Stimulated activated CD4-positive, alpha-beta T cell treated with anti-CD3 and anti-CD28 coated beads, TNF-alpha, amount 100 ng/mL, for 24 hours (primary cell): ENCODE measurements around the gene KCNIP4.

Experiments
- DNase-seq, 3 experiments: peaks; one replicate each; pipeline ENCODE4 v3.0.0-alpha.2; 2020; ENCODE audit warnings: low read depth in 3 of 3

The KCNIP4 gene

DNA sequence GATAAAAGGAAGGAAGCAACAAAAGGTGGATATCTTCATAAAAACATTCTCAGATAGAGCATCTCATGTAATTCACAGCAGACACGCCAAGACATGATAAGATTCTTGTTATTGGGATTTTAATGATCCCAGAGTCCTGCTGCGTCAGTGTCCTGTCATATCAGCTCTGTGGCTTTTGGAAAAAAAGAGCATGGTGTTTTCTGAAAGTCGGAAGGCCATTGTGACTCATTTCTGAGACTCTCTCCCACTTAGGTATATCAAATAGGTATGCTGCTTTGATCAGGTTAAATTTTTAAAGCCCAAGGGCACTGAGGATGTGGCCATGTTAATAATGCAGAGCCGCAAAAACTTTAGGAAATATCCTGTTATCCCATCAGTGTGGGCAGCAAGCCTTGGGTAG is 481.0 kb downstream of the KCNIP4 start:
- no peak for DNase-seq

DNA sequence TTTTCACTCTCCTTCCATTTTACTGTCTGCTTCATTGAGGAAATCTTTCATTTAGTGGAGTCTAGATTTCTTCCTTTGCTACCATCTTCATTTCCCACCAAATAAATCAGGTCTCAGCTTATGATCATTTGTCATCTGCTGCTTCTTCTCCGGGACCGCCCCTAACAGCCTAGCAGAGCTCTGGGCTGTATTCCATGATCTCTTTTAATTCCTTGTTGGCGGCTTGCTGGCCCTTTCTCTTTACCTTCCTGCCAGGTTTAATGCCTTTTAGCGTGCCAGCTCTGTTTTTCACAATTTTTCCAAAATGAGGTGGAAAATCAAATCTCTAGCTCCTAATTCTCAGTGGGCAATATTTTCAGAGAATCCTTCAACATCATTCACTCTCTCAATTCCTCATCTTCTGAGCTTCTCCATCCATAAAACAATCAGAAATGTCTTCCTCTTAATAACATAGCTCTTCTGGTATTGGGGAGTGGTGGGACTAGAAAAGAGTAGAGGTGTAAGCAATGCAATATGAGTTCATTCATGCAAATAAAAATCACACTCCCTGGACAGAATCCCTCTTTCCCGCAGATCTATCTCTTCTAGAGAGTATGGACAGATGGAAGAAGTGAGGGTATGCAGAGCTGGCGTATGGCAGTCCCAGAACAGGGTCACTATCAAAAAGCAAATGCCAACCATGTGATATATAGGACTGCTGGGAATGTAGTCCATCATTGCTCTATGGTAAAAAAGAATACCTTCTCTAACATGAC is 491.3 kb downstream of the KCNIP4 start:
- no peak for DNase-seq

DNA sequence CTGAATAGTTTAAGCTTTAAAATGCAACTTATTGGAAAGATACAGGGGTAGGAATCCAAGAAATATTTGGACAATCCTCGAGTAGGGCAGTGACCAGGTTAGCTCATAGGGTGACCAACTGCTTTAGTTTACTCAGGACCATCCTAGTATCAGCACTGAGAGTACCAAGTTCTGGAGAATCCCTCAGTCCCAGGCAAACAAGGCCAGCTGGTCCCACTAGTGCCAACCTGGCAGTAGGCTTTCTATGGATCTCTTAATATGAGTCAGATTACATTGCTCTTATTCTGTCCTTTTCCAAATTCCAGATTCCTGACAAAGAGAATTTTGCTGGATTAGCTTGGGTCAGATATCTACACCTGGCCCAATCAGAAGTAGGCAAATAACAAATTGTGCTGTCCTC is 493.7 kb downstream of the KCNIP4 start:
- no peak for DNase-seq

DNA sequence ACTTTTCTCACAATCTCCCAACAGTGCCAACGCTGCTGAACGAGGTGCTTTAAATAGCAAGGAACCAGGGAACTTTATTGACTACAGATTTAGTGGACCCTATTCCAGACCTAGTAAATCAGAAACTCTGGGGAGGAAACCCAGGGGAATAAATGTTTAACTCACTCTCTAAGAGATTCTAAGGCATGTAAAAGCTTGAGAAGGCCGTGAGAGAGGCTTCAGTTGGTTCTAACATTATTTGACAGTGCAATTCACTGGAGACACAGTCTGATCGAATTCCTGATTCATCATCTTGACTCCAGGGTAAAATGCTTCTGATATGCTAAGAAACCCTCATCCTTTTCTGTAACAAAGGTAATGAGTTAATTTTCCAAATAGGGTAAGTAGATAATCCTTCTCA is 494.4 kb downstream of the KCNIP4 start:
- DNase-seq = no peak

DNA sequence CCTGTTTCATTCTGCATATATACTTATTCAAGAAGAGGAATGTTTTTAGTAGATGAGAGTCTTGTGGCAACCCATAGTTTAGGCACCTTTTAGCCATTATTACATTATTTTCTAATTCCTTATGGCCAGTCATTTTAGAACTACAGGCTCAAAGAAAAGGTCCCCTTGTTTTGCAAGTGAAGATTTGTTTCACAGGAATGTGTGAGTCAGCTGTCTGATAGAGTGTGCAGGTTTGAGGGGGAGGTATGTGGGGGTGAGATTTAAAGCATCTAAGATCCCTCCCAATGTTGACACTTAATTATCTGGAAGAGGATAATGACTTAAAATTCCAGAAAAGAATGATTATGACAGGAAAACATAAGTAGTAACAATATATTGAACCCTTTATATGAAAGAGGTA is 495.6 kb downstream of the KCNIP4 start:
- DNase-seq = no peak

DNA sequence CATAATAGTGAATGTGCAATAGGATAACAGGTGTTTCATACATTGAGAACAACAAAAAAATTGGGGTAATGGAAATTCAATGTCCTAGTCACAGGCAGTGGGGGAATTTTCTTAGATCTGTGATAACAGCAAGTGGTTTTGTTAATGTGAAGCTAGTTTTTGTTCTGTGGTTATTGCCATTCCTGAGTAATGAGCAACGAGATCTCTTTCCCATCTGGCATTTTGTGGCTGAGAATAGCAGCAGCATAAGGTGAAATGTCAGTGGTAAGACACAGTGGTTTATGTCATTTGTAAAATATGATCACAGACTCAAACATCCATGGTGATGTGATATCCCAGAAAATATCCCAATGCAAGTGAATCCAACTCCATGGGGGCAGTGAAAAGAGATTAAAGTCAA is 497.5 kb downstream of the KCNIP4 start:
- DNase-seq = no peak

DNA sequence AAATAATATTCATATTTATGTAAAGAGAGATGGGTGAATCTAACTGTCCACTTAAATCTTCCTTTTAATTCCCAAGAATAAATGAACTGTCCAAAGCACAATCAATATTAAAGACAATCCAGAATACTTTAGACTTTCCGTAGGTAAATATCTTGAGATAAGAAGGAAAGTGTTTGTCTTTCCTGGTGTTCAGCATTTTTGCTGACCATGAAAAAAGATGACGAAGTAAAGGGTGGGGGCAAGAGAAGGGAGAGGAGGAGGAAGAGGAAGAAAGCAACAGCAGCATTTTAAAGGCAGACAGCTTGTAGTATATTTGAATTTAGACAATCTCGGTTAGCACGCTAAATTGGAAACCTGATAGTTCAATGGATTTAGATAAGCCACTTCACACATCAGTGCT is 498.2 kb downstream of the KCNIP4 start:
- no peak for DNase-seq

DNA sequence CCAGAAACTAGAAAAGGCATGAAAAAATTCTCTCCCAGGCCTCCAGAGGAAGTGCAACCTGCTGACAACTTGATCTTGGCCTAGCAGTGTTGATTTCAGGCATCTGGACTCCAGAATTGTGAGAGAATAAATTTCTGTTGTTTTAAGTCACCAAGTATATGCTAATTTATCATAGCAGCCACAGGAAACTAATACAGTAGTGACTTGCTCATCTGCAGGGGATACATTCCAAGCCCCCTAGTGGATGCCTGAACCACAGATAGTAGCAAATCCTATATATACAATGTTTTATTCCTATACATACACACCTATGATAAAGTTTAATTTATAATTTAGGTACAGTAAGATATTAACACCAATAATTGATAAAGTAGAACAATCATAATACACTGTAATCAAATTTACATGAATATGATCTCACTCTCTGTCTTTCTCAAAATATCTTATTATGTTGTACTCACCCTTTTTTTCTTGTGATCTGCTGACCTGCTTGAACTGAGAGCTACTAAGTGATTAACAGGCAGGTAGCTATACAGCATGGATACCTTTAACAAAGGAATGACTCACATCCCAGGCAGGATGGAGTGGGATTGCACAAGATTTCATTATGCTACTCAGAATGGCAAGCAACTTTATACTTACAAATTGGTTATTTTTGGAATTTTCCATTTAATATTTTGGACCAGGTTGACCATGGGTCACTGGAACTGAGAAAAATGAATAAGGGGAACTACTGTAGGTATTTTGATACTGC is 501.1 kb downstream of the KCNIP4 start:
- DNase-seq = no peak

DNA sequence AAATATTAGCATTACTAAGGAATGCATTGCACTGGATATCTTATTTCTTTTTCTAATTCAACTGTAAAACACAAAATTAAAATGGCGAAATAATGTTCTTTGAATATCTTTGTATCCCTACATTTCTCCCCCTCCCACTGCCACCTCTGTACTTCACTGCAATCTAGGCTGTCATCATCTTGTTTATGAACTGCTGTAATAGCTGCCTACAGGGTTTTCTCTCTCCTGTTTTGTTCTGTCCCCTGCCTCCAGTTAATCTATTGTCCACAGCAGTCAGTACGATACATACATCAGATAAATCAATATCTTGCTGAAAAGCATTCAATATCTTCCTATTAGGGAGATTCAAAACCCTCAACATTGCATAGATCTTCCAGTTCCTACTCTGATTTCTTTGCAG is 528.4 kb downstream of the KCNIP4 start:
- no peak for DNase-seq

DNA sequence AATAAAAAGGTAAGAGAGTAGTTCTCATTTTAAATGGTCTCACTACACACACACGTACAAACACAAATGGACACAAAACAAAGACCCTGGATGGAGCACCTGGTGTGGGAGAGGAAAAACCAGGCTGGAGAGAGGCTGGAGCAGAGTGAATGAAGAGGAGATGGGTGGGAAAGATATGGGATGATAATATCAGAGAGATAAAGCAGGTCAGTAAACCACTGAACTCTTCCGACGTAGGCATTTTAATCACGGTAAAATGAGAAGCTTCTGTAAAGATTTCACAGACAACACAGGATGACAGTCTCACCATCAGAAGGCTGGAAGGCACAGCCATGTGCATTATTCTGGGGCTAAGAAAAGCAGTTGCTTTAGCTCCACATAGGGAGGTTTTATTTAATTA is 532.8 kb downstream of the KCNIP4 start:
- no peak for DNase-seq

DNA sequence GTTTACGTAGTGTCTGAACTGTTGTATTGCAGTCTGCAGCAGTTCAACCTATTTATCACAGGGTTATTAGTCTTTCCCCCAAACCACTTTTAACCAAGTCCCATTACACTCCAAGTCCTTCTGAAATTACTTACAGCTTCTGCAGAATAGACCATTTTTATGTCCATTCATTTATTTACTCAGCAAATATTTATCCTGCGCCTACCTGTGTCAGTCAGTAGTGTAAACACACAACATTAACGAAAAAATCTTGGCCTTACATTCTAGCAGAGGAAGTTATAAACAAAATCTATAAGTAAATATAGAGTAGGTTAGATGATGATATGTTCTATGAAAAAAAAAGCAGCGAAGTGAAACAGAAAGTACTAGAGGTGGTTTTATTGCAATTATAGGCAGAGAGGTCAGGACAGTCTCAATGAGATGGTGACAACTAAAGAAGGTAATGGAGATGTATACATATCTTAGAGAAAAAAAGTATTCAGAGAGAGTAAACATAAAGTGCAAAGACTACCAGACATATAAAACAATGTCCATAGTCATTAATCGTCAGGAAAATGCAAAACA is 534.7 kb downstream of the KCNIP4 start:
- DNase-seq = no peak

DNA sequence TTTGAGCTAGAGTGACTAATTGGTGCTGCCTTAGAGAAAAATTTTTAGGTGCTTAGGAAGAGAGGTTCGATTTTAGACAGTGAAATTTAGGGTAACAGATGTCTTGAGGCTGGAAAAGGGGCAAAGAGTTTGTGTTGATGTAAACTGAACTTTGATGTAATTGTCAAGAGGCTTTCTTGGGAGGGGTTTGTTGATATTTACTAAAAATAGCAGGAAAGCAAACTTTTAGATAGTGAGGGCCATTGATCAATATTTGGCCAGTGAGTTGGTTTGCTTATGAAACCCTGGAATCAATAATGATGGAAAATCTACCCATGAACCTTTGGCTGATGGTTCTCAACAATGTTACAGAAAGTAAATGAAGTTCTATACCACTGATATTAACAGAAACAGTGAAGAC is 537.5 kb downstream of the KCNIP4 start:
- no peak for DNase-seq

DNA sequence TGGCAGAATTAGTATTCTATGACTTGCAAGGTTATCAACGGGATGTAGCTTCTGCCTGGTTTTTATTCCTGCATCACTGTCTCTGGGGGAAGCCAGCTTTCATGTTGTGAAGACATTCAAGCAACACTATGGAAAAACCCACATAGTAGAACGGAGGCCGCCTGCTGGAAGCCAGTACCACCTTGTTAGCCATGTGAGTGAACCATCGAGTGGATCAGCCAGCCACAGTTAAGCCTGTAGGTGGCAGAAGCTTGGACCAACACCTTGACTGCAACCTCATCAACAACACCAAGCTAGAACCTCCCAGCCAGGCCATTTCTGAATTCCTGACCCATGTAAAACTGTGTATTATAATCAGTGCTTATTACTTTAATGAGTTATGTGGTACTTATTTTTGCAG is 538.2 kb downstream of the KCNIP4 start:
- DNase-seq = no peak

DNA sequence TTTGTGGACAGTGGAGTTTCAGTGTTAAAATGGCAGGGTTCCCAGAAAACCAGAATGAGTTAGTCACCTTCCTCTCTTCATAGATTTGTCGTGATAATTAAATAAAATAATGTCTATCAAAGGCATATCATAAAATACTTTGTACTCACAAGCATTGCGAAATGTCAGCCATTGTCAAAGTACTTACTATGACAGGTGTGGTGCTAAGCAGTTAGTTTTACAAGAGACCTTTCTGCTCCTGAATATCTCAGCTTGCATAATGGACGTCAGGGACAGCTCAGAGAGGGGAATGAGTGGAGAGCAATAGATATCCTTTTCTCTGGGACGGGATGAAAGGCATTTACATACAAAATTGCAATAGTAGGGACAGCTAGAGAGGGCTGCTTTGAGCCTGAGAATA is 560.9 kb downstream of the KCNIP4 start:
- no peak for DNase-seq

DNA sequence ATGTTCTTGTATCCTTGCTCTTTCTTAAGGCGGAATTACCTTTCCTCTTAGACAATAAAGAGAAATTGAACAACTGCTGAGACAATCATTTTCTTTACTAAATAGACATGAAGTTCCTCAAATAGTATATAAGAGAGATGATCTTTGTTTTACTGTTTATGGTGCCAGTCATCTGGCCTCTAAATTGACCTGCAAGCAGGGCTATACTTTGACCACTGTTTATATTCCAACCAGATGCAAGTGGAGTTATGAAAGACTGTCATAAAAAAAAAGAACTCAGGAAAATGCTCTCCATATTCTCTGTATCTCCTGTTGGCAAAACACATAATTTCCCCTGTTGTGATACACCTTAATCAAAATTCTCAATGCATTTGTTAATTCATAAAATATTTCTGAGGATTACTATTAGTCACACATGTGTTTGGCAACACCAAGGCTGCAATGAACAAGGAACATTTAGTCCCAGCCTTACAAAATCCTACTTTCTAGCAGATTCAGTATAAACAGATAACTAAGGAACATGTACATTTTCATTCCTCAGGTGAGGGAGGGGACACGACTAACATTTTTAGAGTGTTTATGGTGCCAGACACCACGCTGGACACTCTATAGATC is 562.3 kb downstream of the KCNIP4 start:
- no peak for DNase-seq

DNA sequence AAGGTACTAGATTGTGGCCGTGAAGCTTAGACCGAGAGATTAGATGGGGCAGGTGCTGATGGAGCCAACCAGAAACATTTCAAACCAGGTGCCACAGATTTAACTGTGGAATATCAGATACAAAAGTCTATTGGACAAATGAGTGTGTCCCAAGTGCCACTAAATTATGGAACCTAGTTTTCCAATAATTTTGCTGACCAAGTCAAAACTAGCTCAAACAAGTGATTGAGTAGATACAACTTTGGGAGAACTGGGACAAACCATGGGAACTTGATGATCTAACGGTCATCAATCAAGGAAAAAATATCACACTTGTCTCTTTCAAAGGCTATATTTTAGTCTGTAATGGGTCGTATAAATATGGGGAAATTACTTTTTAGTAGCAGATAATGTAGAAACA is 562.9 kb downstream of the KCNIP4 start:
- DNase-seq = no peak

DNA sequence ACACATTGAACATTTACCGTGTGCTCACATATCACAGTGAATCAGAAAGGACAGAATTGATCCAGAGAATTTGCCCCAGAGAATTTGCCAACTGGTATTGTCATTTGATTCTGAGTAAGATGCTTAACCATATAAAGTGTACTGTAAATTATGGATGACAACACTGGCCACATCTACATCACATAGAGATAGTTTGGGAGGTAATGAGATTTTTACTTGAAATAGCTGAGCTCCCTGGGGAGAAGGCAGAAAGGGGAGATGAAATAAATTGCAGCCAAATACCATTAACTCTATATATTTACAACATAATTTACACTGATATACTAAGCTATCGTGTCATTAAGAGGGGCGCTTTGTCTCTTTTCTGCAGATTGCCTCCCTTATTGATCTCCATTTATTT is 564.0 kb downstream of the KCNIP4 start:
- DNase-seq = no peak

DNA sequence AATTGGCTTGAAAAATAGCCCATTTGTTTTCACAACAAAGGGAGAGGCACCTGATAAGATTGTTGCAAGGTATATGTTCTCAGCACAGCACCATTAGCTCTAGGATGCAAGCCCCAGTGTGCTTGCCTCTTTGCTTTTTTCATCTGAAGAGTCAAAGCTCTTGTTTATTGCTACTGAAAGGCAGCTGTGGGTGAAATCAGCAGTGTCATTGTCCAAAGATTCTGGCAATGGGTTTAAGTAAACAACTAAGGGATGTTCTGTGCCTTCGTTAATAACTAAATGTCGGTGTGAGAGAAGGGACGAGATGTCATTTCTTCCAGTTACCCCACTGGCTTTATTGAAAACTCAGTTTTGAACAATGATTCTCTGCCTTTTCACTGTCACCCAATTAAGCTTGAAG is 567.7 kb downstream of the KCNIP4 start:
- DNase-seq = no peak

DNA sequence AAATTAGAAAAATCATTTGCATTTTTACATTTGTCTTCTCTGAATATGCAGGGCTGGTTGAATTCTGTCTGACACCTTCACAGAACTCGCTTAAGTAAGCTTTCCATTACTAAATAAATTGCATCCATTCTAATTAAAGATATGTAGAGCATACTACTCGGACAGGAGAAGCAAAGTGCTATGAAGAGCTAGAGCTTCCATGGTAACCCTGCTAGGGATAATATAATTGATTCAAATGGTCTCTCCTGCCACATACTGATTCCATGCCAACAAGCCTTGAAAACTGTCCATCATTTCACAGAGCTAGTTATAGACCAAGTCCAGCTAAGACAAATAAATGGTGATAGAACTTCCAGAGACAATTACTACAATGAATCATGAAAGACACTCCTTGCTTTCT is 571.5 kb downstream of the KCNIP4 start:
- no peak for DNase-seq

DNA sequence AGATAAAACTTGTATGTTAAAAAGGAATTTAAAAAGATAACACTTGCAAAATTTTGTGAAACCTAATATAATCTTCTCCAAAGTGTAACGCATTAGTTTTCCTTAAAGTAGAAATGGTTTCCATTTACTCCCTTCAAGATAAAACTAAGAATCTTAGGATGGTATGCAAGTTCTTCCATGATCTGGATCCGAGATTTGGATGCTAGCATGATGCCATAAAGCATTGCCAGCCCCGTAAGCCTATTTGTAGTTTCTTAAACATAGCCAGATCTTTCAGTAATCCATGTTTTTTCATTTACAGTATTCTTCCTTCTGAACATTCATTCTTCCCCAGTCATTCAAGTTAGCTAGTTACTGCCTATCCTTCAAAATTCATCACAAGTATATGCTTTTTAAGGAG is 572.4 kb downstream of the KCNIP4 start:
- DNase-seq = no peak

DNA sequence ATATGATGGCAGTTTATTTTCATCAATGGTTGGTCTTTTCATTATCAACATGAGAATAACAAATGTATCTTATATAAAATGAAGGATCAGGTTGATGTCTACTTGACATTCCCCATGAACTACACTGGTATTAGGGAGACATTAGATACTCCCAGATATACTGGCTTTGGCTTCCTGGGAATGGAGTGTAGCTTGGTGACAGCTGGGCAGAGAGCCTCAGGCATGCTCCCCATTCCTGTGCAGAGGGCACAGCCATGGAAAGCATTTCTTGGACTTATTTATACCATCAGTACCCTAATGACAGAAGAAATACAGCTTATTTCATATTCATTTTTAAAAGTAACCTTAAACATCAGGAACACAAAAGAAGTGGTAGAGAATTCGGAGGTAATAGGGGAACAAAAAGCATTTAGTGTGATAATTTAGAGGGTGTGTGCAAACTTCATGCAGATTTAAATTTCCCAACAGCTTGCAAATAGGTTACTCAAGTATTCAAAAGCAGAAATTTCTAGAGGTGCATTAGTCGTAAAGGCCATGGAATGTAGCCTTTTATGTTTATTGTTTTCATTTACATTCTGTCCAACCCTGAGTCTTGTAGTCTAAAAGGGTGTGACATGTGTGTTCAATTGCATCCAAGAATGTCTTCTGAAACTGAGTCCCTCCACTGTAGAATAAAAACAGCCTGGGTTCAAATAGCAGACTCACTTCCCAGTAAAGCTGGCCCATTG is 573.8 kb downstream of the KCNIP4 start:
- DNase-seq = no peak

DNA sequence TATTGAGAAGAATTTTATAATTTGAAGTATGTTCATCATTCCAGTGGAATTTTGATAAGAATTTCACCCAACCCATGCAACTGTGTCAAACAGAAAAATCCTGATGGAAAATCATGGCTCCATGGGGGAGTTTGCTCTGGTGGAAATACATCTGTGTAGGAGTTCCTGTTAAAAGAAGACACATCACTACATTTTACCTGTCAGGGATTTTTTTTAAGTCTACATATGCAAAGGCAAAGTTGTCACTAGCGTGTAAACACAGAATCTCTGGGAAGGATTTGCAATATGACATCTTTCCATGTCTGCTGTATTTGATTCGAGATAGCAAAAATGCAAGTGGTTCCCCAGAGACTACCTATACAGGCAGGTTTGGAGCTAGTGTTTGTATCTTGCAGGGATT is 581.0 kb downstream of the KCNIP4 start:
- DNase-seq = no peak
